NCI-H187 treated with DMSO at 0.1 percent for 48 hours (cell line): ENCODE measurements around the gene LRRK1.

Experiments
- DNase-seq: peaks from one replicate; lab custom pipeline; 2025; lab: John Stamatoyannopoulos, UW

Gene LRRK1

GRCh38 chr15:100973351-100974111, 54.4 kb downstream of the LRRK1 start:
- DNase-seq, result no peak

DNA sequence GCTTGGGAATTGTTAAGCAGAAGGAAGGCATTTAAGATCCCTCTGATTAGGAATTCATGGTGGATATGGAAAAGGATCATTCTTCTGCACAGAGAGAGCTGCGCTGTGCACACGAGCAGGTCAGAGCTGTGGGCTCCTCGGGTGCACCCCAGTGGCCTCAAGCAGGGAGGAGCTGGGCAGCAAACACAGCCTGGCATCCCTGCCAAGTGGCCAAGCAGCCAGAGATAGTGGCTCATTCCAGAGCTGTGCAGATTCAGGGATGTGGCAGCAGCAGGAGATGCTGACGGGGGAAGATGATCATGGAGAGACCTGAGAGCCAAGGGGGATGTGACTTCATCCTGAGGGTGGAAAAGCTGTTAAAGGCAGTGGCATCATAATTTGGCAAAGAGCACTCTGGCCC, 55.9 kb downstream of the LRRK1 start:
- DNase-seq, result no peak

DNA sequence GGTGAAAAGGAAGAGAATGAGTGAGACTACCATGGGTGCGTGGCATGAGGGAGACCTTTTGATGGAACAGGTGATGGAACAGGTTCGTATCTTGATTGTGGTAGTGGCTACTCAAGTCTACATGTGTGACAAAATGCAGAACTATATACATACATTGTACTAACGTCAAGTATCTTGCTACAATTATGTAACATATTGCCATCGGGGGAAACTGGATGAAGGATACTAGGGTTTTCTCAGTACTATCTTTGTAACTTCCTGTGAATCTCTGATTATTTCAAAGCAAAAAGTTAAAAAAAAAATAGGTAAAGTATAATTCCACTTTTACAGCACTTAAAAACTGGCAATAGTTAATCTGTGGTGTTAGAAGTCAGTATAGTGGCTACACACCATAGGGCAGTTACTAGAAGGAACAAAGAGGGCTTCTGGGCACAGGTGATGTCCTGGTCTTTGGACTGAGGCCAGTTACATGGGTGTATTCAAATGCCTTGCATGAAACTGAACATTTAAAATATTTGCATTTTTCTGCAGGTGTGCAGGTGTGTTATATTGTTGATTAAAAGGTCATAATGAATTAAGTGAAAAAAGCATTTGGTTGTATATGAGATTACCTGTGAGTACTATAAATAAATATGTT, 61.4 kb downstream of the LRRK1 start:
- no peak for DNase-seq

GRCh38 chr15:100981086-100981485, 61.9 kb downstream of the LRRK1 start:
- no peak for DNase-seq

GRCh38 chr15:100983221-100983620, 64.1 kb downstream of the LRRK1 start:
- no peak for DNase-seq

GRCh38 chr15:100985401-100985800, 66.2 kb downstream of the LRRK1 start:
- no peak for DNase-seq

DNA sequence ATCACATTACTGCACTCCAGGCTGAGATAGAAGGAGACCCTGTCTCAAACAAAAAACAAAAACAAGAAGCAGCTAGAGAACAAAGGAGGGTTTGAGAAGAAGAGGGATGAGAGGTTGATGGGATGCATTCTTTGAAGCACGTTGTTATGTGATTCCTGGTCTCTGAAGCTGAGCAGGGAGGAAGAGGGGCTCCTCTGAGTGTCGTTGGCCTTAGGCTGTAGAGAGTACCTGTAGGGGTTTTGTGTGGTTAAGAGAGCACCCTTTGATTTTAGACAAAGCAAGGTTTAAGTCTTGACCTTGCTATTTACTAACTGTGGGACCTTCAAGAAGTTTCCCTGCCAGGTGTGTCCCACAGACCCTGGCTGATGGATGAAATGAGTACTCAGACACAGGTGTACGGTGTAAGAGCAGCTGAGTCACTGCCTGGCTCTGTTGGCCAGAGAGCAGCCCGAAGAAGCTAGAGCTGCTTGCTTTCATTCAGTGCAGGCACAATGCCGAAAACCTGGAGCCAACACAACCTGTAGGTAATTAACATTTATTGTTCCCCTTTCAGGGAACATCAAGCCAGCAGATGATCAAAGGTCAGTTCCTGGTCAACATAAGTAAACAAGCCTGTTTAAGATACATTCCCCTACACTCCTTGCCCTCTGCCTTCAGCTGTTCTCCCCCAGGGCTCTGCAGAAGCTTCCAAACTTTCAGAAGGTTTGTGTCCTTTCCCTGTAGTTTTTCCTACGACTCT, 67.2 kb downstream of the LRRK1 start:
- DNase-seq, result no peak

- DNase-seq, result no peak
Measured at GRCh38 chr15:100987143-100987542, 68.0 kb downstream of the LRRK1 start.

DNA sequence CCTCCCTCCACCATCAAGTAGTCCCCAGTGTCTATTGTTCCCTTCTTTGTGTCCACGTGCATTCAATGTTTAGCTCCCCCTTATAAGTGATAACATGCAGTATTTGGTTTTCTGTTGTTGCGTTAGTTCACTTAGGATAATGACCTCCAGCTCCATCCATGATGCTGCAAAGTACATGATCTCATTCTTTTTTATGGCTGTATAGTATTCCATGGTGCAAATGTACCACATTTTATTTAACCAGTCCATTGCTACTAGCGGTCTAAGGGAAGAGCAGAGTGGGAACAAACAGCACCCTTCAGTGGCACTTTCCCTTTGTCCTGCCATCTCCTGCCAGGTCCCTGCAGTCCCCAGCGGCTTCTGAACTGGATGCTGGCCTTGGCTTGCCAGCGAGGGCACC, 69.1 kb downstream of the LRRK1 start:
- no peak for DNase-seq

- DNase-seq, result no peak
Measured at GRCh38 chr15:100988857-100989256, 69.7 kb downstream of the LRRK1 start.

DNA sequence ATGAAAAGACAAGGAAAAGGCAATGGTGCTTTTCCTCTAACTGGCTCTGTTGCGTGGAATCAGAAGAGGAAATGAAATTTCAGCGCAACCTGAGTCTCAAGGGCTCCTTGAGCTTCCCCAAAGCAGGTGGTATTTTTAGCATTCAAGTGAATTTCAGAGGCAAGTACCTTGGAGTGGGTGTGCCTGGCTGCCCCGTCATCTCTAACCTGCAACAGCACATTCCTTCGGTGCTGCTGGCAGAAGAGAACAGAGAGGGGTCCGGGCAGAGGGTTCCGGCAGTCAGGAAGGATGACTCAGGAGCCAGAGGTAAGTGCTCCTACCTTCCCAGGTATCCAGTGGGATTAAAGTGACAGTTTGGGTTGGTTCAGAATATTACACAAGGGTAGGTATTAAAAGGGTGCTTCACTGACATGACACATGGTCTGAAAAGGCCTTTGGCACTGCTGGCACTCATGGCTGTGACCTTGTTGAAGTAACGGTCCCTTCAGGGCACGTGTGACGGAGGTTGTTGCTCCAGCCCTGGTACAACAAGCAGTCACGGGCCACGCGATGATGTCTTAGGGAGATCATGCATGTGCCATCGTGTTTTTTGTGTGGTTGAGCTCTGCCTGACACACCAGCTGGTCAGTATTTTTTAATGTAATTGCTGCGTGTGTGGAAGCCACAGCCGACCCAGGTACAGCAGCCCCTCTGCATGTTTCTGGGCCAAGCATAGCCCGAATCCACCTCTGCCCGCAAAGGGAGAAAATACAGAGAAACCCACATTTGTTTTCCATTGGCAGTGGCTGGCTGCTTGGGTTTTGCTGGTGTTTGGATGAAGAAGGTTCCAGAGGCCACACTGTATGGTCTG, 75.7 kb downstream of the LRRK1 start:
- no peak for DNase-seq

- no peak for DNase-seq
Measured at GRCh38 chr15:100995471-100996430, 76.6 kb downstream of the LRRK1 start.

DNA sequence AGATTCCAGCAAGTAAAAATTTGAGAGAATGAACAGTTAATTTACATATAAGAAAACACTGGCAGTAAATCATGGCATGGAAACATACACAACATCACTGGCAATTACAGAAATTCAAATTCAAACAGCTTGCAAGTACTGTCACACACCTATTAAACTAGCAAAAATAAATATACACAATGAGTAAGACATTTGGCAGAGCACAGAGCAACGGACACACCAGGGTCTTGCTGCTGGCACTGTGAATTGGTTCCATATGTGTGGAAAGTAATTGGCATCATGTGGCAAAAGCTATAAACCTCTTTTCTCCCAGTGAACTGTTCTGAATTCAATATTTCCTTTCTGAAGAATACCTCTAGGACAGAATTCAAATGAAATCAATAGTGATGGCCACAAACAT, 78.3 kb downstream of the LRRK1 start:
- DNase-seq, result no peak

DNA sequence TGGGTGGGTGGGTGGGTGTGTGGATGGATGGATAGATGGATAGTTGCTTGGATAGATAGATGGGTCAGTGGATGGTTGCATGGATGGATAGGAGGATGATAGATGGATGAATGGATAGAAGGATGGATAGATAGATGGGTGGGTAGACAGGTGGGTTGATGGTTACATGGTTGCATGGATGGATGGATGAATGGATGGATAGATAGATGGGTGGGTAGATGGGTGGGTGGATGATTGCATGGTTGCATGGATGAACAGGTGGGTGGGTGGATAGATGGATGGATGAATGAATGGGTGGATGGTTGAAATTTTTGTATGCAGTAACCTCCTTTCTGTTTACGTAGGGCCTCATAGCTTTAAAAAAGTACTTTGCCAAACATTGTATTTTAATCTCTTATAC, 79.5 kb downstream of the LRRK1 start:
- DNase-seq, result no peak

- DNase-seq, result no peak
Measured at GRCh38 chr15:100999369-100999768, 80.2 kb downstream of the LRRK1 start.

- DNase-seq, result no peak
Measured at GRCh38 chr15:101000271-101000681, 81.1 kb downstream of the LRRK1 start.

DNA sequence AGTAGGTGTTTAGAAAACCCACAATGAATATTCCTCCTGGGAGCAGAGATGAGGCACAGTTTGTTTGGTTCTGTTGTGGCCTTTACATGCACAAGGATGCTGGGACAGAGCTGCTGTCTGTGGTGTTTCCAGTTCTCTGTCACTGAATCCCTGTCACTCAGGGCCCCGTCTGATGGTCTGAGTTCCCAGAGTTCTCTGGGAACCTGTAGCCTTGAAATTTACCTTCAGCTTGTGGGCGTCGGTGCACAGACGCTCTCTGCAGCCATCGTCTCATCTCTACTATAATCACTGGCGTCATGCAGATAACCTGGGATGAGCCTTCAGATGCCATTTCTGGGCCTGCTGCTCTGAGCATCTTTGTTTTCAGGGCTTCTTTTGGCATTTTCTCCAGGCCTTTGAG, 81.9 kb downstream of the LRRK1 start:
- no peak for DNase-seq

DNA sequence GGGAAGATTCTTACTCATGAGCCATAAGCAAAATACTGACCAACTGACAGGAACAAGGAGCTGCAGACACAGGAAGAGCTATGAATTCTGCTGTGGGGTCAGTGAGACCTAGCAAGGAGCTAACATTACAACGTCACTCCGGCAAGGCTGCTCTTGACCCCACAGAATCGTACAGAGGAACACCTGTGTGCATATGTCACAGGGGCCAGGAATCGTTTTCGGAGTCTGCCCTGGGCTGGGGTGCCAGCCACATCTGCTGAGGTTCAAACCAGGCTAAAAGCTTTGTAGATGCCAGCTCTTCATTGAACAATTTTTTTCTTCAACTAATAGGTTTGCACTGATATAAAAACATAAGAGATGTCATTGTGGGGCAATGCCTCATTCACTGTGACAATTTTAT, 82.6 kb downstream of the LRRK1 start:
- no peak for DNase-seq

DNA sequence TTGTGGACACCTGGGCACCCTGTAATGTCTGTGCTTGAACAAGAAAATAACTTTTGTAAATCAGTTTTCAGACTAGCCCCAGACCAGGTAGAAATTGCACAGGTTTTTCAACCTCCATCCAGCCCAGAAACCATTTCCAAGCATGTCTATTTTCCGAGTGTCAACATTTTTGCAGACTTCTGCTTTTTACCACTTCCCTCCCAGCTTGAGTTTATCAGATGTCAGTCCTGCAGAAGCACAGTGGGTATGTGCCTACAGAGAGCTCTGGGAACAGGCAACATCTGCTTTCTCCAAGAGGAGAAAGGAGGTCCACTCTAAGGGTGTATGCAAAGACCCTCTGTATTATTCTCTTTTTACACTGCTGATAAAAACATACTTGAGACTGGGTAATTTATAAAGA, 83.9 kb downstream of the LRRK1 start:
- DNase-seq, result no peak

GRCh38 chr15:101003706-101004105, 84.5 kb downstream of the LRRK1 start:
- DNase-seq, result no peak

GRCh38 chr15:101004500-101004899, 85.3 kb downstream of the LRRK1 start:
- no peak for DNase-seq
